H1 (cell line): ENCODE measurements around the gene TMEM222. TPM values are rescaled to one million over a fixed set of nuclear protein-coding genes. Genes with fewer than 3 reads are reported as not detected.

Experiments used
- CTCF ChIA-PET: fragments of 300-600 bp; sonication (Branson Sonifier 250); formaldehyde crosslinking; loops from one replicate; lab custom pipeline; 2021; ENCODE audit not compliant: partially characterized antibody; lab: Charles Lee
- POLR2A ChIA-PET: fragments of 300-600 bp; sonication (Branson Sonifier 250); formaldehyde crosslinking; loops from one replicate; lab custom pipeline; 2021; ENCODE audit warnings: inconsistent platforms; ENCODE audit not compliant: partially characterized antibody; lab: Charles Lee
- DNase-seq, 2 experiments: peaks; one replicate each; pipeline versions ENCODE4 v3.0.0 to v3.0.0-alpha.2; 2010 to 2022; ENCODE audit warnings: low spot score in 2 of 2, low read depth in 1 of 2, mixed read lengths in 1 of 2
- FAIRE-seq: peaks from 2 replicates; lab custom pipeline; 2011; peaks lifted over from hg19 to GRCh38; lab: Jason Lieb, UNC
- H2AFZ ChIP-seq: 2 replicates; pipeline ENCODE4 v1.8.1; 2012; ENCODE audit warnings: low read length, inconsistent platforms
- H2AK5ac ChIP-seq: 2 replicates; pipeline ENCODE4 v1.6.1; 2013; ENCODE audit warnings: low read depth, low read length
- H2BK120ac ChIP-seq: replicated peaks from 2 replicates; pipeline ENCODE3; 2013; ENCODE audit warnings: low read depth, low read length, inconsistent platforms
- H2BK12ac ChIP-seq: 2 replicates; pipeline ENCODE4 v1.6.1; 2013; ENCODE audit warnings: low read depth, low read length
- H2BK15ac ChIP-seq: 2 replicates; pipeline ENCODE4 v1.6.1; 2013; ENCODE audit warnings: low read length
- H2BK20ac ChIP-seq: 2 replicates; pipeline ENCODE4 v1.6.1; 2013; ENCODE audit warnings: low read length
- H2BK5ac ChIP-seq: 2 replicates; pipeline ENCODE4 v1.6.1; 2013; ENCODE audit warnings: low read depth, low read length
- H3K14ac ChIP-seq: 2 replicates; pipeline ENCODE4 v1.6.1; 2013; ENCODE audit warnings: inconsistent platforms; ENCODE audit not compliant: insufficient read length
- H3K18ac ChIP-seq: 2 replicates; pipeline ENCODE4 v1.6.1; 2013; ENCODE audit warnings: low read length; ENCODE audit errors: extremely low read depth
- H3K23ac ChIP-seq: 2 replicates; pipeline ENCODE4 v1.6.1; 2013; ENCODE audit warnings: inconsistent platforms; ENCODE audit not compliant: insufficient read length
- H3K23me2 ChIP-seq: 2 replicates; pipeline ENCODE4 v1.6.1; 2013; ENCODE audit warnings: low read depth, low read length
- H3K27ac ChIP-seq: 2 replicates; pipeline ENCODE4 v1.6.1; 2011; ENCODE audit warnings: low read depth, low read length, inconsistent platforms
- H3K27me3 ChIP-seq, 4 experiments: replicated peaks in 1 of 4; 1 replicate in 1 of 4; 2 replicates in 3 of 4; pipeline versions ENCODE4 v1.6.1 to v1.8.1; 2011 to 2013; ENCODE audit warnings: low read length in 3 of 4, mild to moderate bottlenecking in 3 of 4, inconsistent platforms in 2 of 4, mixed read lengths in 2 of 4, moderate library complexity in 1 of 4; ENCODE audit not compliant: control insufficient read depth in 3 of 4, insufficient read depth in 3 of 4; ENCODE audit errors: extremely low read depth in 1 of 4
- H3K36me3 ChIP-seq, 4 experiments: 2 replicates each; pipeline versions ENCODE4 v1.6.1 to v1.8.1; 2011 to 2013; ENCODE audit warnings: mild to moderate bottlenecking in 4 of 4, low read length in 3 of 4, moderate library complexity in 2 of 4, control low read depth in 1 of 4, inconsistent platforms in 1 of 4; ENCODE audit not compliant: insufficient read depth in 4 of 4, control insufficient read depth in 2 of 4
- H3K4ac ChIP-seq: replicated peaks from 2 replicates; pipeline ENCODE3; 2013; ENCODE audit warnings: low read length, low read depth, mixed read lengths, inconsistent platforms; ENCODE audit not compliant: insufficient read length
- H3K4me1 ChIP-seq, 4 experiments: replicated peaks in 1 of 4; 1 replicate in 1 of 4; 2 replicates in 3 of 4; pipeline versions ENCODE4 v1.6.1 to v1.8.1; 2011 to 2013; ENCODE audit warnings: low read length in 3 of 4, inconsistent platforms in 2 of 4, mixed read lengths in 1 of 4; ENCODE audit not compliant: insufficient read depth in 4 of 4, control insufficient read depth in 3 of 4
- H3K4me2 ChIP-seq, 2 experiments: 2 replicates each; pipeline versions ENCODE4 v1.6.1 to v1.8.1; 2011 to 2013; ENCODE audit warnings: low read depth in 2 of 2, low read length in 2 of 2, control low read depth in 1 of 2, inconsistent platforms in 1 of 2, mild to moderate bottlenecking in 1 of 2; ENCODE audit not compliant: insufficient read depth in 1 of 2
- H3K4me3 ChIP-seq, 4 experiments: fragments of 200-600, 300-600 bp in 1 of 4; sonication (generic), shearing (Covaris generic), sonication (Bioruptor Twin) in 1 of 4; 2 replicates each; pipeline versions ENCODE4 v1.5.1 to v1.8.1; 2011 to 2016; ENCODE audit warnings: low read length in 4 of 4, low read depth in 3 of 4, control low read depth in 2 of 4, inconsistent platforms in 2 of 4, mild to moderate bottlenecking in 2 of 4, mixed read lengths in 1 of 4, moderate library complexity in 1 of 4; ENCODE audit not compliant: insufficient read depth in 2 of 4; ENCODE audit errors: extremely low read depth in 1 of 4
- H3K56ac ChIP-seq: replicated peaks from 2 replicates; pipeline ENCODE3; 2013; ENCODE audit warnings: low read depth, mild to moderate bottlenecking, mixed read lengths, low read length, inconsistent platforms; ENCODE audit not compliant: insufficient read length
- H3K79me1 ChIP-seq: 2 replicates; pipeline ENCODE4 v1.6.1; 2013; ENCODE audit warnings: low read depth, low read length, control low read depth
- H3K79me2 ChIP-seq, 2 experiments: 2 replicates each; pipeline versions ENCODE4 v1.6.1 to v1.8.1; 2012 to 2013; ENCODE audit warnings: low read length in 2 of 2, mild to moderate bottlenecking in 2 of 2, inconsistent platforms in 1 of 2; ENCODE audit not compliant: insufficient read depth in 2 of 2, control insufficient read depth in 1 of 2
- H3K9ac ChIP-seq, 4 experiments: replicated peaks in 1 of 4; 1 replicate in 1 of 4; 2 replicates in 3 of 4; pipeline versions ENCODE4 v1.6.1 to v1.8.1; 2011 to 2013; ENCODE audit warnings: low read depth in 3 of 4, low read length in 3 of 4, control low read depth in 2 of 4, mild to moderate bottlenecking in 2 of 4, moderate library complexity in 2 of 4, inconsistent platforms in 1 of 4; ENCODE audit errors: extremely low read depth in 1 of 4
- H3K9me3 ChIP-seq, 2 experiments: 2 replicates each; pipeline versions ENCODE4 v1.6.1 to v1.8.1; 2012 to 2013; ENCODE audit warnings: mild to moderate bottlenecking in 2 of 2, moderate library complexity in 2 of 2, control low read depth in 1 of 2, inconsistent platforms in 1 of 2, low read depth in 1 of 2, low read length in 1 of 2, mixed read lengths in 1 of 2; ENCODE audit not compliant: insufficient read depth in 2 of 2
- H4K20me1 ChIP-seq, 2 experiments: replicated peaks in 1 of 2; 2 replicates each; pipeline versions ENCODE3 to v1.8.1; 2011 to 2013; ENCODE audit warnings: inconsistent platforms in 2 of 2, low read length in 2 of 2, mild to moderate bottlenecking in 1 of 2; ENCODE audit not compliant: insufficient read depth in 2 of 2, control insufficient read depth in 1 of 2
- H4K5ac ChIP-seq: 2 replicates; pipeline ENCODE4 v1.6.1; 2013; ENCODE audit warnings: low read length, low read depth, mixed read lengths, inconsistent platforms; ENCODE audit not compliant: insufficient read length
- H4K8ac ChIP-seq: 2 replicates; pipeline ENCODE4 v1.8.0; 2013; ENCODE audit warnings: mild to moderate bottlenecking, moderate library complexity, low read length, inconsistent platforms; ENCODE audit not compliant: insufficient read depth; ENCODE audit errors: extremely low read depth
- H4K91ac ChIP-seq: replicated peaks from 2 replicates; pipeline ENCODE3; 2013; ENCODE audit warnings: low read length, mixed read lengths, inconsistent platforms; ENCODE audit not compliant: insufficient read length
- ATF3 ChIP-seq: IDR thresholded peaks from 2 replicates; pipeline ENCODE4 v1.6.1; 2011; ENCODE audit warnings: low read depth, mild to moderate bottlenecking, low read length; ENCODE audit not compliant: insufficient read depth
- CBX5 ChIP-seq: fragments of 300-800, 300-1000 bp; sonication (generic); IDR thresholded peaks from 2 replicates; pipeline ENCODE4 v1.7.1; 2016; ENCODE audit warnings: antibody characterized with exemption, low read length, low read depth
- CBX8 ChIP-seq: fragments of 300-800, 300-1000 bp; sonication (generic); IDR thresholded peaks from 2 replicates; pipeline ENCODE4 v1.7.1; 2016; ENCODE audit warnings: low read depth, low read length, borderline replicate concordance
- GABPA ChIP-seq: IDR thresholded peaks from 2 replicates; pipeline ENCODE4 v1.6.1; 2011; ENCODE audit warnings: mild to moderate bottlenecking, low read length, moderate library complexity, borderline replicate concordance; ENCODE audit not compliant: insufficient read depth
- HDAC6 ChIP-seq: IDR thresholded peaks from one replicate; pipeline ENCODE4 v1.7.1; 2012; ENCODE audit warnings: low read depth, mild to moderate bottlenecking, inconsistent platforms, low read length, moderate library complexity
- KDM5A ChIP-seq: fragments of 200-600 bp; IDR thresholded peaks from 2 replicates; pipeline ENCODE4 v1.7.1; 2012; ENCODE audit warnings: mild to moderate bottlenecking, low read length, inconsistent platforms, mixed read lengths
- MAFK ChIP-seq: IDR thresholded peaks from 2 replicates; pipeline ENCODE4 v1.6.1; 2012; ENCODE audit warnings: low read depth, mild to moderate bottlenecking, improper control_type of control experiment, low read length
- POU5F1 ChIP-seq: IDR thresholded peaks from 2 replicates; pipeline ENCODE4 v1.6.1; 2011; ENCODE audit warnings: low read depth, mild to moderate bottlenecking, low read length, moderate library complexity
- RAD21 ChIP-seq, 2 experiments: IDR thresholded peaks in 1 of 2; conservative IDR thresholded peaks in 1 of 2; 2 replicates each; pipeline ENCODE4 v1.6.1; 2011; ENCODE audit warnings: low read depth in 2 of 2, low read length in 2 of 2, improper control_type of control experiment in 1 of 2, inconsistent platforms in 1 of 2, mild to moderate bottlenecking in 1 of 2, moderate library complexity in 1 of 2
- SUZ12 ChIP-seq: fragments of 200-600 bp; sonication (generic); IDR thresholded peaks from 2 replicates; pipeline ENCODE4 v1.6.1; 2012; ENCODE audit warnings: mild to moderate bottlenecking, inconsistent platforms, low read length, moderate library complexity, mixed read lengths
- TBP ChIP-seq: IDR thresholded peaks from 2 replicates; pipeline ENCODE4 v1.6.1; 2011; ENCODE audit warnings: low read depth, low read length, improper control_type of control experiment
- TCF12 ChIP-seq: IDR thresholded peaks from 2 replicates; pipeline ENCODE4 v1.6.1; 2011; ENCODE audit warnings: low read depth, mild to moderate bottlenecking, low read length
- YY1 ChIP-seq: IDR thresholded peaks from 2 replicates; pipeline ENCODE4 v1.6.1; 2011; ENCODE audit warnings: low read depth, mild to moderate bottlenecking, low read length
- WGBS, 2 experiments: shearing (Covaris generic) in 1 of 2; methylation state at CpG; one replicate each; pipeline versions ENCODE4 v1.1.6 to v1.1.7; 2013 to 2015; ENCODE audit warnings: low lambda C conversion rate in 2 of 2, mixed read lengths in 2 of 2, inconsistent platforms in 1 of 2, low coverage in 1 of 2, missing lambda C conversion rate in 1 of 2; ENCODE audit not compliant: insufficient replicate concordance in 2 of 2, insufficient coverage in 1 of 2, insufficient read length in 1 of 2; ENCODE audit errors: extremely low coverage in 1 of 2, missing lambda C conversion rate in 1 of 2; 5-methylcytosine and 5-hydroxymethylcytosine counted together
- polyA plus RNA-seq, 7 experiments: library from polyadenylated mRNA; depleted of rRNA in 3 of 7; stranded (reverse) in 5 of 7; unstranded in 2 of 7; fragments of >200 nt in 5 of 7; fragments of 200-250 nt in 2 of 7; gene quantifications; 1 replicate in 5 of 7; 2 replicates in 1 of 7; 4 replicates in 1 of 7; pipeline versions ENCODE4 v1.2.1 to v1.2.3, GENCODE V29; 2011 to 2013; ENCODE audit warnings: missing spikeins in 2 of 7, mixed read lengths in 2 of 7
- total RNA-seq: library from RNA; stranded (reverse); fragmentation: NEBNext Ultra II Directional; extraction: Animal tissue kit (Norgen Biotek cat#: 25700); gene quantifications from 2 replicates; pipeline ENCODE4 v1.2.1, GENCODE V29; 2021
- TF ChIP-seq, protein P1 (sequence below): IDR thresholded peaks from 2 replicates; pipeline ENCODE4 v1.6.1; 2012; ENCODE audit warnings: inconsistent platforms

TMEM222 gene
- total and polyA plus RNA-seq, 2 of the 8 experiments (the other 6 are each of a cell fraction or from before 2014, with no cell fraction given), result 27.0 to 51.8 TPM

GRCh38 chr1:27275696-27276095 lies 46.3 kb upstream of the TMEM222 start:
- FAIRE-seq, result no peak
- H4K20me1 ChIP-seq, result no peaks in the 10 kb centered on the region
- POLR2A ChIA-PET, result no interaction called here
- TF ChIP-seq POU5F1, result no peak
- TF ChIP-seq SUZ12, result no peak
- TF ChIP-seq ATF3, result no peak
- no peak for TF ChIP-seq CBX8
- TF ChIP-seq RAD21 (IDR thresholded peaks at IDR 0.05 in 1 of 2, conservative IDR thresholded peaks at IDR 0.05 in 1 of 2; ENCODE audit: low read depth in 2 of 2, low read length in 2 of 2), result no peak
- TF ChIP-seq, protein P1, sequence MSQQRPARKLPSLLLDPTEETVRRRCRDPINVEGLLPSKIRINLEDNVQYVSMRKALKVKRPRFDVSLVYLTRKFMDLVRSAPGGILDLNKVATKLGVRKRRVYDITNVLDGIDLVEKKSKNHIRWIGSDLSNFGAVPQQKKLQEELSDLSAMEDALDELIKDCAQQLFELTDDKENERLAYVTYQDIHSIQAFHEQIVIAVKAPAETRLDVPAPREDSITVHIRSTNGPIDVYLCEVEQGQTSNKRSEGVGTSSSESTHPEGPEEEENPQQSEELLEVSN, result no peak
- TF ChIP-seq MAFK, result no peak
- no peak for TF ChIP-seq YY1
- TF ChIP-seq HDAC6, result no peak
- no peak for TF ChIP-seq GABPA
- no peak for TF ChIP-seq CBX5
- no peak for TF ChIP-seq TBP
- no peak for TF ChIP-seq TCF12
- TF ChIP-seq KDM5A, result no peak

More at GRCh38 chr1:27275696-27276095, 46.3 kb upstream of the TMEM222 start:
- Histone ChIP-seq H3K23me2 (no peaks in the 10 kb centered on the region), H4K91ac (no peak overlapping the region), H2BK15ac (no peak overlapping the region), H2AK5ac (no peak overlapping the region), H2BK12ac (no peak overlapping the region), H3K9ac (no peak overlapping the region), H4K5ac (no peak overlapping the region), H3K4me3 (no peak overlapping the region), H3K4ac (no peak overlapping the region), H3K79me2 (no peaks in the 10 kb centered on the region), H3K79me1 (no peaks in the 10 kb centered on the region), H2BK20ac (no peak overlapping the region), H2BK120ac (no peak overlapping the region), H3K27ac (no peak overlapping the region), H3K4me1 (no peaks in the 10 kb centered on the region), H3K14ac (no peak overlapping the region), H2AFZ (no peak overlapping the region), H3K9me3 (no peaks in the 10 kb centered on the region), H3K27me3 (no peaks in the 10 kb centered on the region), H3K18ac (no peak overlapping the region), H3K4me2 (no peak overlapping the region), H4K8ac (no peak overlapping the region), H3K36me3 (0 out of 8 replicates have a peak, but pooled peaks cover 0 to 2% (median 0%) of the 10 kb centered on the region in 4 experiments), H3K56ac (no peak overlapping the region), H2BK5ac (no peak overlapping the region), H3K23ac (no peak overlapping the region)
- 63% methylated on average over 3 of the region's 3 CpGs; no CpG with 5 or more reads in 1 of the 2 experiments for WGBS, 2 experiments
- DNase-seq, result no peak
- CTCF ChIA-PET, result no interaction called here
